ENCODE results near the gene ARHGAP9.

The ARHGAP9 gene

DNA sequence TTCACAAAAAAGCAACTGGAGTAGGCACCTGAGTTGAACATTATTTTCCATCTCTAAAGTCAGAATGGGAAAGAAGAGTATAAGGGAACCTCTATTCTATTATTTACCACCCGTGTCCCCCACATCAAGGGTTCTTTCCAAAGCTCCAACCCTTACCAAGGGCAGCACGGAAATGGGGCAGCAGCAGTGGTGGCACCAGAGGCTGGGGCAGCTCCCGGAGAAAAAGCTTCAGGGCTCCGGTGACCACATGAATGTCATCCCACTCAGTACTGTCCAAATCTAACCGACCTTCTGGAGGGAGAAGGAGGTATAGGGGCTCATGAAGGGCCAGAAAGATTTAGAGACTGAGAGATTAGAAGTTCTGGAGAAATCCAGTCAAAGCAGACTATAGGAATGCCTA is 5.8 kb downstream of the ARHGAP9 start:
- DNase-seq = no peak

DNA sequence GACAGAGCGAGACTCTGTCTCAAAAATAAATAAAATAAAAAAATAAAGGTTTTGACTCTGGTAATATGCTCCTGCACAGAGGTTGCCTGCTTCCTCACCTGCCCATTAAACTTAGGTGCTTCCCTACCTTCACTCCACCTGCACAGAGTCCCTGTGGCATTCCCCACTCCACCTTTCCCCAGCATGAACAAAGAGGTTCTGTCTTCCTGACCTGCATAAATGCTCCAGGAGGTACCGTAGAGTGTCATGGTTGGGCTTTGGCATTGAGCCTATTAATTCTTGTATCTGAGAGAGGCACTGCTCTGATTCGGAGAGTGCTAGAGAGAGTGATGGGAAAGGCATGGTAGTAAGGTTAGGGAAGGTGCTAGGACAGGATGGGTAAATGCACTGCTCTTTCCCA is 6.3 kb downstream of the ARHGAP9 start:
- no peak for DNase-seq

DNA sequence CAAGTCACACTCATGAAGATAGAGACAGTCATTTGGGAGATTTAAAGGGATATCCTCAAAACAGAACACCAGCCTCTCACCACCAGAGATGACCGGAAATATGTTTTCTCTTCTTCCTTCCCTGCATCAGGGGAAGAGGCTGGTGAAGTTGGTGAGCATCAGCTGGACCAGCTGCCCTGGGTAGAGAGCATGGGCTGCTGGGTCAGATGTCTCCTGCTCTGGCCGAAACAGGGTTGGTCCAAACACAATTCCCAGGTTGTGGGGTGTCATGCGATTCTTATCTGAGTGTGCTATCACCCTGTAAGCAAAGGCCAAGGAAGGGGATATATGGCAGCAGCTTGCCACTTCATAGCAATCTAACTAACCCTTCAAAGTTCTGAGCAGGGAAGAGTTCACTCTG is 7.3 kb downstream of the ARHGAP9 start:
- DNase-seq = no peak

DNA sequence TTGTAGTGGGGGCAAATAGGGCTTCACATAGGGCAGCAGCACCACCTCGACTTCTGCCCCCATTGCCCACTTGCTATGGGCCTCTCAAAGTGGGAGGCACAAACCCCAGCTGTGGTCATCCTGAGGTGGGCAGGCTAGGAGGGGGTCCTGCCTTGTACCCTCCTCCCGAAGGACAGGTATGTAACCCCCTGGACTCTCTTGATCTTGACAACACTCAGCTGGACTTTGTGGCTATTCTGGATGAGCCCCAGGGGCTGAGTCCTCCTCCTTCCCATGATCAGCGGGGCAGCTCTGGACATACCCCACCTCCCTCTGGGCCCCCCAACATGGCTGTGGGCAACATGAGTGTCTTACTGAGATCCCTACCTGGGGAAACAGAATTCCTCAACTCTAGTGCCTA is 8.0 kb downstream of the ARHGAP9 start:
- no peak for DNase-seq

DNA sequence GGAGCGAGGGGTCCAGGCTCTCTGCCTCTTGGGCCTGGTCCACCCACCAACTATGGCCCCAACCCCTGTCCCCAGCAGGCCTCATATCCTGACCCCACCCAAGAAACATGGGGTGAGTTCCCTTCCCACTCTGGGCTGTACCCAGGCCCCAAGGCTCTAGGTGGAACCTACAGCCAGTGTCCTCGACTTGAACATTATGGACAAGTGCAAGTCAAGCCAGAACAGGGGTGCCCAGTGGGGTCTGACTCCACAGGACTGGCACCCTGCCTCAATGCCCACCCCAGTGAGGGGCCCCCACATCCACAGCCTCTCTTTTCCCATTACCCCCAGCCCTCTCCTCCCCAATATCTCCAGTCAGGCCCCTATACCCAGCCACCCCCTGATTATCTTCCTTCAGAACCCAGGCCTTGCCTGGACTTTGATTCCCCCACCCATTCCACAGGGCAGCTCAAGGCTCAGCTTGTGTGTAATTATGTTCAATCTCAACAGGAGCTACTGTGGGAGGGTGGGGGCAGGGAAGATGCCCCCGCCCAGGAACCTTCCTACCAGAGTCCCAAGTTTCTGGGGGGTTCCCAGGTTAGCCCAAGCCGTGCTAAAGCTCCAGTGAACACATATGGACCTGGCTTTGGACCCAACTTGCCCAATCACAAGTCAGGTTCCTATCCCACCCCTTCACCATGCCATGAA is 8.6 kb downstream of the ARHGAP9 start:
- DNase-seq = no peak

DNA sequence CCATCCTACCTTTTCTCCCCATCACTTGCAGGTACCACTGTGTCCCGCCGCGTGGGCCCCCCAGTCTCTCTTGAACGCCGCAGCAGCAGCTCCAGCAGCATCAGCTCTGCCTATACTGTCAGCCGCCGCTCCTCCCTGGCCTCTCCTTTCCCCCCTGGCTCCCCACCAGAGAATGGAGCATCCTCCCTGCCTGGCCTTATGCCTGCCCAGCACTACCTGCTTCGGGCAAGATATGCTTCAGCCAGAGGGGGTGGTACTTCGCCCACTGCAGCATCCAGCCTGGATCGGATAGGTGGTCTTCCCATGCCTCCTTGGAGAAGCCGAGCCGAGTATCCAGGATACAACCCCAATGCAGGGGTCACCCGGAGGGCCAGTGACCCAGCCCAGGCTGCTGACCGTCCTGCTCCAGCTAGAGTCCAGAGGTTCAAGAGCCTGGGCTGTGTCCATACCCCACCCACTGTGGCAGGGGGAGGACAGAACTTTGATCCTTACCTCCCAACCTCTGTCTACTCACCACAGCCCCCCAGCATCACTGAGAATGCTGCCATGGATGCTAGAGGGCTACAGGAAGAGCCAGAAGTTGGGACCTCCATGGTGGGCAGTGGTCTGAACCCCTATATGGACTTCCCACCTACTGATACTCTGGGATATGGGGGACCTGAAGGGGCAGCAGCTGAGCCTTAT is 9.2 kb downstream of the ARHGAP9 start:
- DNase-seq = no peak

DNA sequence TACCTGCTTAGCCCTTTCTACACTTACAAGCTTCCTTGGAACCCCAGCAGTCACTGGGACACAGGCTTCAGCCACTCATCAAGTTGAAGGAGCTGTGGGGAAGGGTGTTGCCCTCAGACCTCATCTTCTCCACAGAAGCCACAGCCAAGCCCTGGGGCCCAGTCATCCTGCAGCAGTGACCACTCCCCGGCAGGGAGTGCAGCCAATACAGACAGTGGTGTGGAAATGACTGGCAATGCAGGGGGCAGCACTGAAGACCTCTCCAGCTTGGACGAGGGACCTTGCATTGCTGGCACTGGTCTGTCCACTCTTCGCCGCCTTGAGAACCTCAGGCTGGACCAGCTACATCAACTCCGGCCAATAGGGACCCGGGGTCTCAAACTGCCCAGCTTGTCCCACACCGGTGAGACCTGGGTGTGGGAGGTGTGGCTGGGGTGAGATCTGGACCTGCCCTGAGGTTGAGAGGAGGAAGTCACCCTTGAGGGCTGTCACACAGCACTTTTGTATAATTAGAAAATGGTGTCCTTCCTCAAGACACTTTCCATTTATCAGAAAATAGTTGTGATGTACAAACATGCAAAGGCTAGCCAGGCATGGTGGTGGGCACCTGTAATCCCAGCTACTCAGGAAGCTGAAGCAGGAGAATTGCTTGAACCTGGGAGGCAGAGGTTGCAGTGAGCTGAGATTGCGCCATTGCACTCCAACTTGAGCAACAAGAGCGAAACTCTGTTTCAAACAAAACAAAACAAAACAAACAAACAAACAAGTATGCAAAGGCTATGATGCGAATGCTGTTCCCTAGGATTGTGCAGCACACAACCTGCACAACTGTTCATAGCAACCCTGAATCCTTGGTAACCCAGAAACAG is 10.1 kb downstream of the ARHGAP9 start:
- no peak for DNase-seq

DNA sequence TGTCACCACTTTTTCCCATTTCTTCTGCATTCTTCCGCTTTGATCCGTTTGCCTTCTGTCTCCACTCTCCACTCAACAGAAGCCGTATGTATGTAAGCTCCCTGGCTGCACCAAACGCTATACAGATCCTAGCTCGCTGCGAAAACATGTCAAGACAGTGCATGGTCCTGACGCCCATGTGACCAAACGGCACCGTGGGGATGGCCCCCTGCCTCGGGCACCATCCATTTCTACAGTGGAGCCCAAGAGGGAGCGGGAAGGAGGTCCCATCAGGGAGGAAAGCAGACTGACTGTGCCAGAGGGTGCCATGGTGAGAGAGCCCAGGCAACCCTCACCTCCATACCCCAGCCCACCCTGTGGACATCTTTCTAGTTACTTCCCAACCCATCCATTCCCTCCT is 11.8 kb downstream of the ARHGAP9 start:
- DNase-seq = no peak

DNA sequence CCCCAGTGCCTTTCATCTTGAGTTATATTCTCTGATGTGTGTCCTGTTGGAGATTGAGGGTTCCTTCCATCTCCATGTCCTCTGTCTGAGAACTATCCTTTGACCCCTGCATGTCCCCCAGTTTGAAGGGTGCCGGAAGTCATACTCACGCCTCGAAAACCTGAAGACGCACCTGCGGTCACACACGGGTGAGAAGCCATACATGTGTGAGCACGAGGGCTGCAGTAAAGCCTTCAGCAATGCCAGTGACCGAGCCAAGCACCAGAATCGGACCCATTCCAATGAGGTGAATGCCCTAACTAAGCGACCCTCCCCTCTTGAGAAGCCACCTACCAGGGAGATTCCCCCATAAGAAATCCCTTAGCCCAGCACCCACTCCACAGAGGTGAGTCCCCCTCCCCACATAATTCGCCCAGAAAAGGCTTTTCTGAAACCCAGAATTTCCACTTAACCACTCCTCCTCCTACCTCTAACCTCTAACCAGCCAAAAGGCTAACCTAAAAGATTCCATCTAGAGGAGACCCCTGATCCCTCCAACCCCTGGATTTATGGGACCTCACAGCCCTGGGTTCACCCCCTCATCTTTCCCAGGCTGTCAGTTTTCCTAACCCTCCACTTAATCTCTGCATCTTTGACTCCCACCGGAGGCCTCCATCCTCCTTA is 12.3 kb downstream of the ARHGAP9 start:
- no peak for DNase-seq

DNA sequence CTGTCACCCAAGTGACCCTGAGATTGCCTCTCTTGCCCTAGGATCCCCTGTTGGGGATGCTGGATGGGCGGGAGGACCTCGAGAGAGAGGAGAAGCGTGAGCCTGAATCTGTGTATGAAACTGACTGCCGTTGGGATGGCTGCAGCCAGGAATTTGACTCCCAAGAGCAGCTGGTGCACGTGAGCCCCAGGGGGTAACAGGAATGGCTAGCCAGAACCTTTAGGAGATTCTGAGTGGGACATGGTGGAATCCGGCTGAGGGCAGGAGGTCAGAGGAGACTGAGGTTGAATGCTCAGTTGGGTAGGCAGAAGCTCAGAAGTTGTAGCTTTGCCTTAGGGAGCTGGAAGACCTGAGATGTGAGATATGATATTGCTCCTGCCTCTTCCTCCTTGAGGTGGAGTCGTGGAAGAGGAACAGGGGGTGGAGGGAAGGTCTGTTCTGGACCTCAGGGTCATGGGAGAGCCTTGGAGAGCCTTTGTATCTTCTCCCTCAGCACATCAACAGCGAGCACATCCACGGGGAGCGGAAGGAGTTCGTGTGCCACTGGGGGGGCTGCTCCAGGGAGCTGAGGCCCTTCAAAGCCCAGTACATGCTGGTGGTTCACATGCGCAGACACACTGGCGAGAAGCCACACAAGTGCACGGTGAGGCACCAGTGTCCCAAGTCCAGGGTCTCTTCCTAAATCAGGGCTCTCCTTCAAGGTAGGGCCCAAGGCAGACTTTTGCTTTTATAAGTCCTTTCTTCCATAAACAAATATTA is 13.7 kb downstream of the ARHGAP9 start:
- DNase-seq = no peak

DNA sequence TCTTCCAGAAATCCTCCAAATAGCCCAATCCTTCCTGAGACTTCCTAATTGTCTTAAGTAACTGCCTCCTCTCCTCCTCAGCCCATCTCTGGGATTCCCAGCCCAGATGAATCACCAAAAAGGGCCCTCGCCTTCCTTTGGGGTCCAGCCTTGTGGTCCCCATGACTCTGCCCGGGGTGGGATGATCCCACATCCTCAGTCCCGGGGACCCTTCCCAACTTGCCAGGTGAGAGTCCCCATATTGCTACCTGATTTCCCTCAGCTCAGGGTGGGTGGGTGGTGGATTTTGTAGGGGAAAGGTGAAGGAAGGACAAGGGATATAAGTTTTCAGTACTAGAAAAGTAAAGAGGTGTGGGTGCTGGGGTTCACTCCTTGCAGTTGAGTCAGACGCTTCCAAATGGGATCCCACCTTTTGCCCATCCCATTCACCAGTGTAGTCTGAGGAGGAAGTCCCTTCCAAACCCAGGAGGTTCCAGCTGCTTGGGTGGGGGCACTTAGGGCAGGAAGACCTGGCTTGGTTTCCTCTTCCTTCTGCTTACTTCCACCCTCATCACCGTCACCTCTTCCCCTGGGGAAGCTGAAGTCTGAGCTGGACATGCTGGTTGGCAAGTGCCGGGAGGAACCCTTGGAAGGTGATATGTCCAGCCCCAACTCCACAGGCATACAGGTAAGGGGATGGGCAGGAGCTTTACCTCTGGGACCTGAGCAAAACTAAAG is 14.5 kb downstream of the ARHGAP9 start:
- DNase-seq = no peak

DNA sequence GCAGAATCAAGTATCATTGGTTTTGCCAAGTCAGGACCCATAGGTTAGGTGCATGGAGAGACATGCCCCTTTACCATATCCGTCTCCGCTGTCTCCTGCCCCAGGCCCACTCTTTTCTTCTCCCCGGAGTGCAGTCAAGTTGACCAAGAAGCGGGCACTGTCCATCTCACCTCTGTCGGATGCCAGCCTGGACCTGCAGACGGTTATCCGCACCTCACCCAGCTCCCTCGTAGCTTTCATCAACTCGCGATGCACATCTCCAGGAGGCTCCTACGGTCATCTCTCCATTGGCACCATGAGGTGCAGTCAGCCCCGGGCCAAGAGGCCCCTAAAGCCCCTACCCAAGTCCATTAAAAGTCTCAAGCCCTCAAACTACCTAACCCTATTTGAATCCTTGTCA is 15.1 kb downstream of the ARHGAP9 start:
- no peak for DNase-seq

DNA sequence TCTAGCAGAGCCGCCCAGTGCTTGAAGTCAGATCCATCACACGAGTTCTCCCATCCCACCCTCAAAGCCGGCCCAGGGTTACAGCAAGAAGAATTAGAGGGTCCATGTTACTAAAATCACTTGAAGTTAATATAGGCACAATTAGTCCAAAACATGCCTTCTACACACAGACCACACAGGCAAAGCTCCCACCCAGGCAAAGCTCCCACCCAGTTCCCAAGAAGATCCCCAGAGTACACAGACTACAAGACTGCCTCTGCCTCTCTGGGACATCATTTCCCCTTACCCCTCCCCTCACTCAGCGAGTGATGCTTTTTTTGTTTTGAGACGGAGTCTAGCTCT is 16.8 kb downstream of the ARHGAP9 start:
- DNase-seq = no peak

DNA sequence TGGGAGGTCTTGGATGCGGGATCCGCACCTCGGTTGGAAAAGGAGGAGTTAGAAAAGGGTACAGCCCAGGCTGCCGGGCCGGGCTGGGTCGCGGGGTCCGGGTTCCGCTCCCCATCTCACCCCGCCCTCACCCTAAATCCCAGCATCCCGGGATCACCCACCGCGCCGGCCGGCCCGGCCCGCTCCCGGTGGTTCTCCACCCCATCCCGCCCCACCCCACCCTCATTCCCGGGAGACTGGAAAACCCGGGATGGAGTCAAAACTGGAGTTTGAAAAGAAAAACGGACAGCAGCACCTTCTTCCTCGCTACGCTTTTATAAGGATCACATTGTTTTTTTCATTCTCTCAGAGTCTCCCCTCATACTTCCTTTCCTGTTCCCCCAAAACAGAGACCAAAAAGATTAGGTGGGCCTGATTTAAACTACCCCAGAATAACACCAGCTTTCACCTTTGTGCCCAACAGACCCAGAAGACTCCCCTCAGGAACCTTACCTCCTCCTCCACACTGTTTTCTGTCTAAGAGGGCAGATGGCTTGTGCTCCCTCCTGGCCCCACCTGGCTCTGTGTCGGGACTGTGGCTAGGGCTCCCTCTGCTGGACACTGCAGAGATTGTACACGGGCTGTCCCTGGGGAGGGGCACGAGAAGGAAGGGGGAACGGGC is 17.3 kb downstream of the ARHGAP9 start:
- peak in 54 of 58 donors; percentile 16 to 85 (median 58) for DNase-seq

DNA sequence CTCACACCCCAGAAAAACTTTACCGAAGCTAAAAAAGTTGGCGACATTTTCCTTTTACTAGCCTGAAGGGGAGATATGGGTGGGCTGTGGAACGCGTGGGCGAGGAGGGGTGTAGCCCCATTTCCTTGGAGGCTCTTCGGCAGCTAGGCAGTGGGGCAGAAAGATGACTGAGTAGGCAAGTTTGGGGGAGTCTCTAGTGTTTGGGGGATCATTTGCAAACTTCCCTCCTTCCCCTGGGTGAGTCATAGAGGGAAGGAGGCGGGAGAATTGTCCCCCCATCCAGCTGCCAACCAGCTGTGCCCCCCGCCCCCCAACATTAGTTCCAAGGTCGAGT is 17.8 kb downstream of the ARHGAP9 start:
- no peak for DNase-seq

DNA sequence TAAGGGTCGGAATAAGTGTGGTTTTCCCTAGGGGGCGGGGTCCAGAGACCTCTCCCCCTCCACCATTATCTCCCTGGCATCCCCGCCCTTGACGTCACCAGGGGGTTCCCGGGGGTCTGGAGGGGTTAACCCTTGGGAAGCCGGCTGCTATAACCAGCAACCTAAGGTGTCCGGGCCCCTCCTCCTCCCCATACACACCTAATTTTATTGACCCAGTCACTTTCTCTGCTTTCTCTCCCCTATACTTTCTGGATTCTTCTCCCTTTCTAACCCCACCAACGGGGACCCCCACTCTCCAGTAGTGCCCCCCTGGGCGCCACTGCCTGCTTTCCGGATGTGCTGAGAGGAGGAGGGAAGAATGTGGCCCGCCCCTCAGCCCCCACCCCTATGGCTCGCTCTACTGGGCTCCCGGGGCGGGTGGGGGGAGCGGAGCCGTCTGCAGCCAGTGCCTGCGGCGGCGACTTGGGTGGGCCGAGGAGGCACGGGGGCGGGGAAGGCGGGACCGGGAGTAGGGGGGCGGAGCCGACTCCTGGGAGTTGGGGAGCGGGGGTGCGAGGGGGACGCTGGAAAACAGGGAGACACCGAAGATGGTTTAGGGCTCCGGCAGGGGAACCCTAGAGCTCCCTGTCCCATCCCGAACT is 18.3 kb downstream of the ARHGAP9 start:
- DNase-seq = peak in 25 of 58 donors; percentile 14 to 62 (median 27)

DNA sequence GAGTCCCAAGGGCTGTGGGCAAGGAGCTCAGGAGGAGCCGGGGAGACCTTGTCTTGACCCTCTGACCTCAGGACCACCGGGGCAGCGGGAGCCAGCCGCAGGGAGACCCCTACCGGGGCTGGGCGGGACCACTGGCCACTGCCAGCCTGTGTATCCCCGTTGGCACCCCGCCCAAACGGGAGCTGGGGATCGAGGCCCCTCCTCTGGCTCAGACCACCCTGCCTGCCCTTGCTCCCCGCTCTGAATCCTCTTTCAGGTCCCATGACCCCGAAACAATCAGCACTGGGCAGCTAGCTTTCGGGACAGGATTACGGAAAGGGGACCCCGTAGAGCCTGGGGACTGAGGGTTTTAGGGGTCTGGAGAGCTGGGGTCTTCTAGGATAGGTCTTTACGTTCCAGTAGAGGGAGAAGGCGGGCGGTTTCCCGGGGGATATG is 18.8 kb downstream of the ARHGAP9 start:
- no peak for DNase-seq

DNA sequence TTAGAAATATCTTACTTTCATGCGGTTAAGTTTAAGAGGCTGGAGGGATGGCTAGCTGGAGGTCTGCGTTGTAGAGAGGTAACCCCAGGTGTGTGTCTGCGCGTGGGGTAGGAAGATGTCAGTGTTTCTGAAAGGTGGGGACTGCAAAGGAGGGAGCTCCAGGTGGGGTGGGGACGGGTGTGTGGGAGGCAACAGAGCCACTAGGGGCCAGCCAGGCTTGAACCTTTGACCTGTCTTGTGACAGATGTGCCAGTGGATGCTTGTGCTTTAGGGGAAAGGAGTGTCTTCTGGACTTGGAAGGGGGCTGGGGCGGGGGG is 19.2 kb downstream of the ARHGAP9 start:
- DNase-seq = no peak

DNA sequence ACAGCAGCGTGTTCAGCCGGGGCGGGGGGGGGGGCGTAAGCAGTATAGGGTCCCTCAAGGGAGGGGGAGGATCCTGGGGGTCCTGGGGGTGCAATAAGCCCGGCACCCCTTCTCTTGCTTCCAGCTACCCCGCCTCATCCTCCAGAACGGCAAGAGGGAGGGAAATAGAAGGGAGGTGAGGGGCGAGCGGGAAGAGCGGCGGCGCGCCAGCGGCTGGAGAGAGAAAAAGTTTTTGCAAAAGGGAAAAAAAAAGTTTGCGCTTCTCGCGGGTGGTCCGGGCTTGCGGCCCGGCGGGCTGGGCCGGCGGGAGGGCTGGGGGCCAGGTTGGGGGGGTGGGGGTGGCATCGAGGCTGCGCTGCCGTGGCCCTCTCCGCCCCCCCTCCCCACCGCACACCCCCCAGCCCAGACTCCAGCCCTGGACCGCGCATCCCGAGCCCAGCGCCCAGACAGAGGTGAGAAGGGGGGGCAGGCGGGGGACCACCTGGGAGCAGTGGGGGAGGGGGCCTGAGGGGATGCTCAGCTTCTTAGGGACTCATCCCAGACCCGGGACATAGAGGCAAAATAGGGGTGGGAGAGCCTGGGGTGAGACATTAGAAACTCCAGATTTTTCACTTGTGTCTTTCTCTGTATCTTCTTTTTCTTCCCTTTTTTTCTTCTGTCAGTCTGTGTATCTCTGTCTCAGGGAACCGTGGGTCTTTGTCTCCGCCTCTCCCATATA is 19.8 kb downstream of the ARHGAP9 start, which contains the start of gene GLI1:
Gene GLI1 (plus strand): TSS at position 36 of the 718 bp plus-strand sequence. CDS start 3,907 bp downstream, outside the sequence.
- DNase-seq = peak in 4 of 58 donors; percentile 16 to 56 (median 36)

Measured in anterior cingulate cortex (tissue), 58 donors.